Mucosa of stomach (tissue), 1 donor: Measurements from ENCODE around the gene NOS1AP.

ENCODE experiments used
- H3K27me3 ChIP-seq: one replicate; pipeline ENCODE4 v1.7.0; 2013; ENCODE audit warnings: mild to moderate bottlenecking, low read length; ENCODE audit not compliant: control insufficient read depth, insufficient read depth
- H3K36me3 ChIP-seq: one replicate; pipeline ENCODE4 v1.7.0; 2013; ENCODE audit warnings: low read length; ENCODE audit not compliant: control insufficient read depth, insufficient read depth
- H3K4me1 ChIP-seq: one replicate; pipeline ENCODE4 v1.7.0; 2013; ENCODE audit warnings: mild to moderate bottlenecking, low read length; ENCODE audit not compliant: control insufficient read depth, insufficient read depth
- H3K4me3 ChIP-seq: one replicate; pipeline ENCODE4 v1.7.0; 2013; ENCODE audit warnings: low read length
- H3K9ac ChIP-seq: one replicate; pipeline ENCODE4 v1.7.0; 2013; ENCODE audit warnings: mild to moderate bottlenecking, low read length, moderate library complexity
- H3K9me3 ChIP-seq: one replicate; pipeline ENCODE4 v1.7.0; 2013; ENCODE audit warnings: mild to moderate bottlenecking, low read length, moderate library complexity; ENCODE audit not compliant: control insufficient read depth
- donor health status: Pancreatic carcinoma.

Gene NOS1AP

DNA sequence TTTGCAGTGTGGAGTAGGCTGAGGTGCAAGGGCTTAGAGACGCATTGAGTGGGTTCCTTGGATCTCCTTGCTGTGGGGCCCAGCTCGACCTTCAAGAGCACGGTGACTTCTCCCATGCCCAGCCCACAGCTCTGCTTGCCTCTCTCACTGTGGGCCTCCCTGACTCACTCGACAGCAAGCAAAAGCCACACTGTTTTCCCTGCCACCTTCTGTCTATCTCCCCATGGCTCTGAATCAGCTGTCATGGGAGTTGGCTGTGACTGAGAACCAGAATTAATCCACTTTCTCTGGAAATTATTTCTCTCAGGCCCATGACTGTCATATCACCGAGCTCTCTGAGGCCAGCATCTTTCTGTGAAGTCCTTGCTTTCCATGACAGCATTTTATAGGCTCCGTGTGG is 140.7 kb downstream of the NOS1AP start:
- Histone ChIP-seq H3K27me3 (no peaks in the 10 kb centered on the region), H3K9ac (no peak overlapping the region), H3K36me3 (no peaks in the 10 kb centered on the region), H3K4me1 (peaks cover 49% of the 10 kb centered on the region), H3K4me3 (no peak overlapping the region), H3K9me3 (no peaks in the 10 kb centered on the region)

DNA sequence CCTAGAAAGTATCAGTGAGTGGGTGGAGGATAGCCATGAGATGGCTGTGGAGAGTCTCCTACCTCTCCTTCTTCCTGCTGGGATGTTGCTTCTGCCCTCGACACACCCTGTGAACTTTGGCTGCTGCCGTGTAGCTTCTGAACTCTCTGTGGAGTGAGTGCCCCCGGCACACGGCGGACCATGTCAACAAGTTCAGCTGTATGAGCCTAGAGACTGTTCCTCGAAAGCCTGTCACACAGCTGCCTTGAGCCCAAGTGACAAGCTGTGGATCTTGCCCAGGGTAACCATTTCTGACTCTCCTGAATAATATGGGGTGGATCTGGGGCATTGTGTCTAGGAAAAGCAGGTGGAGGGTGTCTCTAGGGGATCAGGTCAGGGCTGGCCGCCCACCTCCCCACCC is 143.2 kb downstream of the NOS1AP start:
- Histone ChIP-seq H3K27me3 (no peaks in the 10 kb centered on the region), H3K4me1 (peaks cover 40% of the 10 kb centered on the region), H3K9me3 (no peaks in the 10 kb centered on the region), H3K9ac (no peak overlapping the region), H3K36me3 (no peaks in the 10 kb centered on the region), H3K4me3 (no peak overlapping the region)

GRCh38 chr1:162213281-162213912 is 143.9 kb downstream of the NOS1AP start:
- H3K4me3 ChIP-seq: no peak overlapping the region
- H3K9me3 ChIP-seq: no peaks in the 10 kb centered on the region
- H3K36me3 ChIP-seq: no peaks in the 10 kb centered on the region
- H3K27me3 ChIP-seq: no peaks in the 10 kb centered on the region
- peaks cover 36% of the 10 kb centered on the region for H3K4me1 ChIP-seq
- H3K9ac ChIP-seq: no peak overlapping the region

- Histone ChIP-seq H3K4me3 (no peak overlapping the region), H3K9me3 (no peaks in the 10 kb centered on the region), H3K27me3 (no peaks in the 10 kb centered on the region), H3K4me1 (peaks cover 33% of the 10 kb centered on the region), H3K9ac (no peak overlapping the region), H3K36me3 (no peaks in the 10 kb centered on the region)
Observed at GRCh38 chr1:162214202-162214601, 144.7 kb downstream of the NOS1AP start.

DNA sequence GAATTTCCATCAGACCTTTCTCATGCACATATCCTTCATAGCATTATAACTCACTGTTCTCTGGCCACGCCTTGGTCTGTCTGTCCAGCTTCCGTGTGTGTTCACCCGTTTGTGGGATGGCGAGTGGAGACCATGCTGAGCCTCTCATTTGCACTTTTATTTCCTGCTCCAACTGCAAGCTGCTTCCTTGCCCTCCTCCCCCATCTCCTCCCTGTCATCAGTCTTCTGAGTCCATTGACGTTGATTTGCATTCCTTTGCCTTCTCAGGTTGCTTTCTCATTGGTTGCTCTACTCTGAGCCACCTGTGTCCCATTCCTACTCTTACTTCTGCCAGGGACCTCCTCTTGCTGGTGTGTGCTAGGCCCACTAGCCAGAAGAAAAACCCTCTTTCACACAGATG is 146.4 kb downstream of the NOS1AP start:
- peaks cover 33% of the 10 kb centered on the region for H3K4me1 ChIP-seq
- no peaks in the 10 kb centered on the region for H3K36me3 ChIP-seq
- H3K4me3 ChIP-seq: no peak overlapping the region
- no peaks in the 10 kb centered on the region for H3K27me3 ChIP-seq
- H3K9ac ChIP-seq: no peak overlapping the region
- H3K9me3 ChIP-seq: no peaks in the 10 kb centered on the region

- Histone ChIP-seq H3K9me3 (no peaks in the 10 kb centered on the region), H3K27me3 (no peaks in the 10 kb centered on the region), H3K9ac (no peak overlapping the region), H3K36me3 (no peaks in the 10 kb centered on the region), H3K4me3 (no peak overlapping the region), H3K4me1 (peaks cover 33% of the 10 kb centered on the region)
Observed at GRCh38 chr1:162216604-162217003, 147.1 kb downstream of the NOS1AP start.

DNA sequence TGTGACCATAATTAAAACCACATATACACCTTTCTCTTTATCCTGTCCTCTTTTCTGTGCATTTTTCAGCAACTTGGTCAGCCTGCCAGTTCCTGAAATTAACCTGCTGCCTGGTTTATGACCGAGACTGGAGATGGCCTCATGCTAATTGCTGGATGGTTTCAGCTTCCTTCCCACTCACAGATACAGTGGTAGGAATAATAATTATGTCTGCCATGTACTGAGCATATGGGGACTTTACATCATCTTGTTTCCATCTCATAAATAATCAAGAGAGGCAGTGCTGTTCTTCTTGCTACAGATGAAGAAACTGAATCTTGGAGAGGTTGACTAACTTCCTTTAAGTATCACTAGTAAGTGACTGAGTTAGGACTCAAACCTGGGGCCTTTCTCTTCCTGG is 148.2 kb downstream of the NOS1AP start:
- Histone ChIP-seq H3K4me3 (no peak overlapping the region), H3K9ac (no peak overlapping the region), H3K9me3 (no peaks in the 10 kb centered on the region), H3K27me3 (no peaks in the 10 kb centered on the region), H3K36me3 (no peaks in the 10 kb centered on the region), H3K4me1 (peaks cover 34% of the 10 kb centered on the region)

DNA sequence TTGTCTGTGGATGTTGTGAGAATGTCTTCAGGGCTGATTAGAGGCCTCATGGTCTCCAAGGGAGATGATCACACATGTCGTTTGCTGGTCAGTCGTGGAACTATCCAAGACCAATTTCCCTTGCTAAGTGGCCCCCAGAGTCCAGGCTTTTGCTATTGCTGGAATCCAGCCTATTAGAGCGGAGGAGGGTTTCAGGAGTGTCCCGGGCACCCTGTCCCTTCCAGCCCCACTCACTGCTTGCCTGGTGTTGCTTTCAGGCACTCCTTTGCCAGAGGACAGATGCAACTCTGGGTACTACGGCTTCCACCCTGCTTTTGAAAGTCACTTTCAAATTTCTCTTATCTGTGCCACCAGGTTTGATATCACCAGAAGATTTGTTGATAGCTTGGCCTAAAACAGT is 149.1 kb downstream of the NOS1AP start:
- H3K4me1 ChIP-seq: peaks cover 34% of the 10 kb centered on the region
- no peaks in the 10 kb centered on the region for H3K36me3 ChIP-seq
- no peaks in the 10 kb centered on the region for H3K9me3 ChIP-seq
- no peak overlapping the region for H3K9ac ChIP-seq
- no peak overlapping the region for H3K4me3 ChIP-seq
- no peaks in the 10 kb centered on the region for H3K27me3 ChIP-seq

DNA sequence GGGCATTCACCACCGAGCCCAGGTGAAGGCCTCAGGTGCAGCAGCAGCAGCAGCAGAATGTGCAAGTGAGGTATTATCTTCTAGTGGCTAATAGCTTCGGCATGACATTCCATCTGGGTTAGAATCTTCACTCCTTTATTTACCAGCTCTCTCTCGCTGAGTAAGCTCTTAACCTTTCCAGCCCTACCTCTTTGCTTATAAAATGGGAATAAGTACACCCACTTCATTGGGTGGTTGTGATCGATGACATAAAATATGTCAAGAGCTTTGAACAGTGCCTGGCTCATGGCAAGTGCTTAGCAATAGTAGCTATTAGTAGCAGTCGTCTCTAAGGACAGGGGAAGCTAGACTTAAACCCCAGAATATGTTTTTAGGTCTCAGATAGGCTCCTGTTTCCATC is 149.5 kb downstream of the NOS1AP start:
- H3K4me3 ChIP-seq: no peak overlapping the region
- no peaks in the 10 kb centered on the region for H3K27me3 ChIP-seq
- H3K9me3 ChIP-seq: no peaks in the 10 kb centered on the region
- no peaks in the 10 kb centered on the region for H3K36me3 ChIP-seq
- H3K9ac ChIP-seq: no peak overlapping the region
- H3K4me1 ChIP-seq: peaks cover 31% of the 10 kb centered on the region

GRCh38 chr1:162219461-162219860 is 150.0 kb downstream of the NOS1AP start:
- peaks cover 31% of the 10 kb centered on the region for H3K4me1 ChIP-seq
- no peak overlapping the region for H3K4me3 ChIP-seq
- H3K27me3 ChIP-seq: no peaks in the 10 kb centered on the region
- H3K9me3 ChIP-seq: no peaks in the 10 kb centered on the region
- H3K36me3 ChIP-seq: no peaks in the 10 kb centered on the region
- H3K9ac ChIP-seq: no peak overlapping the region

DNA sequence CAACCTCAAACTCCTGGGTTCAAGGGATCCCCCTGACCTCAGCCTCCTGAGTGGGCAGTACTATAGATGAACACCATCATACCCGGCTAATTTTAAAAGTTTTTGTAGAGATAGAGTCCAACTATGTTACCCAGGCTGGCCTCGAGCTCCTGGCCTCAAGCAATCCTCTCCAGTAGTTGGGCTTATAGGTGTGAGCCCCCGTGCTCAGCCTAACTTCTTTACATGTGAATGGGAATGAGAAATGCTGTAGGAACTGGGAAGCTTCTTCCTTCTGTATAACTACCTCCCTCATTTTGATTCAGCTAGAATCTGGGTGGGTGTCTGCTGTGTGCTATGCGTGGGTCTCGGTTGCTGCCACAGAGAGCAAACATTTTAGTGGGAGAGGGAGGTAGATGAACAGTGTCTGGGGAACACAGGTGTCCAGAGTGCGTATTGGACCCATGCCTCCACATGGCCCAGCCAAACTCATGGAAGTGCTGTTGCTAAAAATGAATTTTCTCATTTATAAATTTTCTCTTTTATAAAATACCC is 150.6 kb downstream of the NOS1AP start:
- Histone ChIP-seq H3K9ac (no peak overlapping the region), H3K4me1 (peaks cover 31% of the 10 kb centered on the region), H3K4me3 (no peak overlapping the region), H3K36me3 (no peaks in the 10 kb centered on the region), H3K27me3 (no peaks in the 10 kb centered on the region), H3K9me3 (no peaks in the 10 kb centered on the region)

GRCh38 chr1:162222014-162222413 is 152.5 kb downstream of the NOS1AP start:
- peaks cover 21% of the 10 kb centered on the region for H3K4me1 ChIP-seq
- no peaks in the 10 kb centered on the region for H3K36me3 ChIP-seq
- H3K27me3 ChIP-seq: no peaks in the 10 kb centered on the region
- no peak overlapping the region for H3K4me3 ChIP-seq
- no peaks in the 10 kb centered on the region for H3K9me3 ChIP-seq
- no peak overlapping the region for H3K9ac ChIP-seq

GRCh38 chr1:162222730-162223129 is 153.2 kb downstream of the NOS1AP start:
- H3K4me3 ChIP-seq: no peak overlapping the region
- H3K36me3 ChIP-seq: no peaks in the 10 kb centered on the region
- no peak overlapping the region for H3K9ac ChIP-seq
- no peaks in the 10 kb centered on the region for H3K9me3 ChIP-seq
- H3K27me3 ChIP-seq: no peaks in the 10 kb centered on the region
- peaks cover 17% of the 10 kb centered on the region for H3K4me1 ChIP-seq
